Chondrocyte (in vitro differentiated cells): ENCODE results near the gene PLPP4. TPM values are rescaled to one million over a fixed set of nuclear protein-coding genes. Genes with fewer than 3 reads are reported as not detected.

Source experiments
- DNase-seq: peaks from one replicate; pipeline ENCODE4 v3.0.0; 2021; ENCODE audit warnings: mixed read lengths, low spot score
- H3K27ac Mint-ChIP-seq: one replicate; pipeline ENCODE4 v1.8.0; 2021; ENCODE audit warnings: mild to moderate bottlenecking, moderate library complexity, mixed read lengths; ENCODE audit not compliant: unreplicated experiment
- H3K27me3 Mint-ChIP-seq: 2 replicates; pipeline ENCODE4 v1.8.0; 2021; ENCODE audit warnings: low read depth, mixed read lengths
- H3K36me3 Mint-ChIP-seq: 2 replicates; pipeline ENCODE4 v1.8.0; 2021; ENCODE audit warnings: low read depth, mixed read lengths
- H3K4me1 Mint-ChIP-seq: 2 replicates; pipeline ENCODE4 v1.8.0; 2021; ENCODE audit warnings: low read depth, mild to moderate bottlenecking, mixed read lengths
- H3K4me3 Mint-ChIP-seq: one replicate; pipeline ENCODE4 v1.8.0; 2021; ENCODE audit warnings: mild to moderate bottlenecking, moderate library complexity, mixed read lengths; ENCODE audit not compliant: unreplicated experiment
- H3K9me3 Mint-ChIP-seq: 2 replicates; pipeline ENCODE4 v1.8.0; 2021; ENCODE audit warnings: low read depth, mixed read lengths
- total RNA-seq: library from RNA; stranded (reverse); gene quantifications from 3 replicates; pipeline ENCODE4 v1.2.1, GENCODE V29; 2021
- TF ChIP-seq, protein P1 (sequence below): fragments of 200-600 bp; sonication (generic); IDR thresholded peaks from 2 replicates; pipeline ENCODE4 v1.5.0; 2021; ENCODE audit warnings: antibody characterized with exemption, mild to moderate bottlenecking, moderate library complexity

PLPP4 gene
- total RNA-seq, 1 donor from 2014 or later, result 3.0 TPM

DNA sequence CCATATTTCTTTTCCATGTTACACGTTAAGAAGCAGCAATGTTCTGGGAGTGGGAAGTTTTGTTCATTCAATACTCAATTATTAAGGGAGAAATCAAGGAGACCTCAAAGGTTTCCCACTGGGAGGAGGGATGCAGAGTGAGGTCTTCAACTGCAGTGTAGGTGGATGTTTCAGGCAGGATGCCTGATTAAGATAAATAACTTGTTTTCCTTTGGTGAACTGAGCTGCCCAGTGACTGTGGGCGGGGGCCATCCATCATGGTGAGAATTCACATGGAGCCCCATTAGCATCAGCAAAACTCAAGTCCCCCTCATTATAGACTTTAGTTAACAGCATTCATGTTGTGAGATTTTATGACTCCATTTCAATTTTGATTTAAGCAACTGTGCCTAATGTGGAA, 121.1 kb downstream of the PLPP4 start:
- H3K27me3 Mint-ChIP-seq, result no peaks in the 10 kb centered on the region
- H3K9me3 Mint-ChIP-seq, result no peaks in the 10 kb centered on the region
- TF ChIP-seq, protein P1, sequence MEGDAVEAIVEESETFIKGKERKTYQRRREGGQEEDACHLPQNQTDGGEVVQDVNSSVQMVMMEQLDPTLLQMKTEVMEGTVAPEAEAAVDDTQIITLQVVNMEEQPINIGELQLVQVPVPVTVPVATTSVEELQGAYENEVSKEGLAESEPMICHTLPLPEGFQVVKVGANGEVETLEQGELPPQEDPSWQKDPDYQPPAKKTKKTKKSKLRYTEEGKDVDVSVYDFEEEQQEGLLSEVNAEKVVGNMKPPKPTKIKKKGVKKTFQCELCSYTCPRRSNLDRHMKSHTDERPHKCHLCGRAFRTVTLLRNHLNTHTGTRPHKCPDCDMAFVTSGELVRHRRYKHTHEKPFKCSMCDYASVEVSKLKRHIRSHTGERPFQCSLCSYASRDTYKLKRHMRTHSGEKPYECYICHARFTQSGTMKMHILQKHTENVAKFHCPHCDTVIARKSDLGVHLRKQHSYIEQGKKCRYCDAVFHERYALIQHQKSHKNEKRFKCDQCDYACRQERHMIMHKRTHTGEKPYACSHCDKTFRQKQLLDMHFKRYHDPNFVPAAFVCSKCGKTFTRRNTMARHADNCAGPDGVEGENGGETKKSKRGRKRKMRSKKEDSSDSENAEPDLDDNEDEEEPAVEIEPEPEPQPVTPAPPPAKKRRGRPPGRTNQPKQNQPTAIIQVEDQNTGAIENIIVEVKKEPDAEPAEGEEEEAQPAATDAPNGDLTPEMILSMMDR, result no peak
- no peak overlapping the region for H3K27ac Mint-ChIP-seq
- H3K4me3 Mint-ChIP-seq, result no peak overlapping the region
- H3K4me1 Mint-ChIP-seq, result no peaks in the 10 kb centered on the region
- DNase-seq, result no peak
- no peaks in the 10 kb centered on the region for H3K36me3 Mint-ChIP-seq

DNA sequence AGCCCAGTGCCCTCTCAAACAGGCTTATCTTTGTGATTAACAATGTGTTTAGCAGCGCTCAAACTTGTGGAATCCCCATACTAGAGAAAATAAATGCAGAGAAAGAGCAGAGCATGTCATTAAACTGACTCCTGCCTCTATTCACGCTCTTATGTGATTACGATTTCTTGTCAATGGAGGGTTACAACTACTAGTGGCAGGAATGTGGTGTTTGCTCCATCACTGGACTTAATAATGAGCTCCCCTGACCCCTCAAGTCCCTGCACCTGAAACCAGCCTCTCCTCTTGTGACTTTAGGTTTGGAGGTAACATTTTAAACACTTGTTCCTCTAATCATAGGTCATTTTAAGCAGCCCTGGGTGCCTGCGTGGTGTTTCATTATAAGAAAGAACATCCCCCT, 121.9 kb downstream of the PLPP4 start:
- H3K4me1 Mint-ChIP-seq, result no peaks in the 10 kb centered on the region
- TF ChIP-seq, protein P1, result no peak
- no peaks in the 10 kb centered on the region for H3K9me3 Mint-ChIP-seq
- no peak overlapping the region for H3K27ac Mint-ChIP-seq
- DNase-seq, result no peak
- no peaks in the 10 kb centered on the region for H3K27me3 Mint-ChIP-seq
- no peaks in the 10 kb centered on the region for H3K36me3 Mint-ChIP-seq
- no peak overlapping the region for H3K4me3 Mint-ChIP-seq

- TF ChIP-seq, protein P1, result no peak
- no peaks in the 10 kb centered on the region for H3K9me3 Mint-ChIP-seq
- DNase-seq, result no peak
- no peaks in the 10 kb centered on the region for H3K36me3 Mint-ChIP-seq
- H3K27me3 Mint-ChIP-seq, result no peaks in the 10 kb centered on the region
- H3K4me1 Mint-ChIP-seq, result no peaks in the 10 kb centered on the region
- H3K27ac Mint-ChIP-seq, result no peak overlapping the region
- H3K4me3 Mint-ChIP-seq, result no peak overlapping the region
Observed at GRCh38 chr10:120580918-120581895, 124.2 kb downstream of the PLPP4 start.

DNA sequence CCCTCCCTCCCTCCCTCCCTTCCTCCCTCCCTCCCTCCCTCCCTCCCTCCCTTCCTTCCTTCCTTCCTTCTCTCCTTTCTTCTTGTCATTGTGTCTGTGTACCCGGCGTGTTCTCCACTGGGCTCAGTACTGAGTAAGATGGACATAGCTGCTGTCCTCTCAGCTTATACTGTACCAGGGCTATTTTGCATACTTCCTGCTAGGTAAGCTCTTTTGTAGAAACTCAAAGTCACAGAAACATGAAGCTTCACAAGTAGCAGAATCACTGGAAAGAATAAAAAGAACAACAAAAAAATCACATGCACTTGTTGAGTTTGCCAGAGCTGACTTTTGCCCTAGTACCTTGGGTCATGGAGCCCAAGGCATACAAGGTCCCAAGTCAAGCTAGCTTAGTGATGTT, 125.7 kb downstream of the PLPP4 start:
- H3K4me3 Mint-ChIP-seq, result no peak overlapping the region
- H3K4me1 Mint-ChIP-seq, result no peaks in the 10 kb centered on the region
- TF ChIP-seq, protein P1, result no peak
- no peaks in the 10 kb centered on the region for H3K36me3 Mint-ChIP-seq
- no peak for DNase-seq
- no peaks in the 10 kb centered on the region for H3K9me3 Mint-ChIP-seq
- H3K27ac Mint-ChIP-seq, result no peak overlapping the region
- no peaks in the 10 kb centered on the region for H3K27me3 Mint-ChIP-seq

GRCh38 chr10:120583424-120584108, 126.5 kb downstream of the PLPP4 start:
- Mint-ChIP-seq H3K4me3 (no peak overlapping the region), H3K27me3 (no peaks in the 10 kb centered on the region), H3K4me1 (no peaks in the 10 kb centered on the region), H3K27ac (no peak overlapping the region), H3K9me3 (no peaks in the 10 kb centered on the region), H3K36me3 (no peaks in the 10 kb centered on the region)
- DNase-seq, result no peak
- TF ChIP-seq, protein P1, result no peak
